Transverse colon (tissue), 4 donors: ENCODE data around the gene VEGFA.

Experiments used
- CTCF ChIP-seq, 5 experiments: fragments of 200-600 bp in 3 of 5; fragments of 450-650 bp in 2 of 5; sonication (generic) in 3 of 5; IDR thresholded peaks; 1 replicate in 2 of 5; 2 replicates in 3 of 5; pipeline ENCODE4 v1.5.1; 2016 to 2017; ENCODE audit warnings: antibody characterized with exemption in 5 of 5, inconsistent platforms in 3 of 5, mild to moderate bottlenecking in 2 of 5, moderate library complexity in 1 of 5
- EP300 ChIP-seq: sonication (generic); formaldehyde crosslinking; IDR thresholded peaks from one replicate; pipeline ENCODE4 v1.6.1; 2017; ENCODE audit warnings: antibody characterized with exemption, low read depth
- POLR2A ChIP-seq: fragments of 450-650 bp; IDR thresholded peaks from one replicate; pipeline ENCODE4 v1.6.1; 2016; ENCODE audit warnings: antibody characterized with exemption, mild to moderate bottlenecking, moderate library complexity
- POLR2AphosphoS5 ChIP-seq, 3 donors: sonication (generic); formaldehyde crosslinking; IDR thresholded peaks; one replicate each; pipeline ENCODE4 v1.6.1; 2016; ENCODE audit warnings: antibody characterized with exemption in 3 of 3

- no peak for TF ChIP-seq CTCF (IDR thresholded peaks at IDR 0.05)
- no peak for TF ChIP-seq POLR2A
- no peak for TF ChIP-seq POLR2AphosphoS5 (IDR thresholded peaks at IDR 0.05)
- no peak for TF ChIP-seq EP300
Measured at GRCh38 chr6:43746613-43747102, 23.4 kb upstream of the VEGFA start.
